SK-N-SH (cell line): ENCODE measurements around the gene OR6B3. TPM values are rescaled to one million over a fixed set of nuclear protein-coding genes. Genes with fewer than 3 reads are reported as not detected.

Source experiments
- CTCF ChIA-PET: fragments of 300-600, 350-600 bp; formaldehyde crosslinking; extraction: SDS; loops from one replicate; lab custom pipeline; 2021; lab: Yijun Ruan, JAX
- POLR2A ChIA-PET: fragments of 350-600 bp; sonication (Branson Sonifier 250); formaldehyde crosslinking; extraction: SDS; loops from one replicate; lab custom pipeline; 2020; ENCODE audit warnings: antibody characterized with exemption, inconsistent platforms; lab: Yijun Ruan, JAX
- DNase-seq: peaks from one replicate; pipeline ENCODE4 v3.0.0; 2012
- H2AFZ ChIP-seq: fragments of 200-600 bp; sonication (generic); 2 replicates; pipeline ENCODE4 v1.8.1; 2016; ENCODE audit warnings: antibody characterized with exemption, mild to moderate bottlenecking, low read depth
- H3F3A ChIP-seq: fragments of 200-600 bp; sonication (generic); replicated peaks from 2 replicates; pipeline ENCODE3; 2016; ENCODE audit warnings: antibody characterized with exemption, mild to moderate bottlenecking; ENCODE audit not compliant: insufficient read depth
- H3K27ac ChIP-seq, 2 experiments: fragments of 200-500 bp in 1 of 2; fragments of 200-600 bp in 1 of 2; sonication (Bioruptor generic) in 1 of 2; sonication (generic), shearing (Covaris generic) in 1 of 2; 2 replicates each; pipeline versions ENCODE4 v1.5.1 to v1.6.1; 2014 to 2016; ENCODE audit warnings: low read depth in 2 of 2, inconsistent platforms in 1 of 2, low read length in 1 of 2, mild to moderate bottlenecking in 1 of 2, mixed read lengths in 1 of 2
- H3K27me3 ChIP-seq: fragments of 200-600 bp; sonication (generic), shearing (Covaris generic); 2 replicates; pipeline ENCODE4 v1.6.1; 2016; ENCODE audit warnings: mixed run types; ENCODE audit not compliant: insufficient read depth
- H3K36me3 ChIP-seq, 2 experiments: fragments of 200-500 bp in 1 of 2; fragments of 200-600 bp in 1 of 2; sonication (Bioruptor generic) in 1 of 2; sonication (generic) in 1 of 2; replicated peaks in 1 of 2; 2 replicates each; pipeline versions ENCODE3 to v1.5.1; 2014 to 2016; ENCODE audit warnings: low read length in 1 of 2, mild to moderate bottlenecking in 1 of 2; ENCODE audit not compliant: insufficient read depth in 2 of 2, control insufficient read depth in 1 of 2
- H3K4me1 ChIP-seq, 2 experiments: fragments of 200-500 bp in 1 of 2; fragments of 200-600 bp in 1 of 2; sonication (Bioruptor generic) in 1 of 2; sonication (generic), shearing (Covaris generic) in 1 of 2; 2 replicates each; pipeline versions ENCODE4 v1.5.1 to v1.6.1; 2014 to 2016; ENCODE audit warnings: low read depth in 1 of 2, low read length in 1 of 2, mixed run types in 1 of 2; ENCODE audit not compliant: insufficient read depth in 2 of 2, control insufficient read depth in 1 of 2
- H3K4me2 ChIP-seq: fragments of 200-600 bp; sonication (generic), shearing (Covaris generic); 2 replicates; pipeline ENCODE4 v1.6.1; 2017; ENCODE audit warnings: mixed run types
- H3K4me3 ChIP-seq, 2 experiments: fragments of 200-500 bp in 1 of 2; fragments of 200-600 bp in 1 of 2; sonication (Bioruptor generic) in 1 of 2; sonication (generic), shearing (Covaris generic) in 1 of 2; 2 replicates each; pipeline versions ENCODE4 v1.5.1 to v1.8.1; 2014 to 2016; ENCODE audit warnings: low read depth in 2 of 2, inconsistent platforms in 1 of 2, low read length in 1 of 2, mild to moderate bottlenecking in 1 of 2, mixed read lengths in 1 of 2, moderate library complexity in 1 of 2
- H3K79me2 ChIP-seq: fragments of 200-600 bp; sonication (generic); 2 replicates; pipeline ENCODE4 v1.8.1; 2017; ENCODE audit warnings: mild to moderate bottlenecking; ENCODE audit not compliant: insufficient read depth
- H3K9ac ChIP-seq: fragments of 200-600 bp; sonication (generic); 2 replicates; pipeline ENCODE4 v1.6.1; 2017; ENCODE audit warnings: mixed run types
- H3K9me2 ChIP-seq: fragments of 200-600 bp; sonication (generic); 2 replicates; pipeline ENCODE4 v1.6.1; 2017; ENCODE audit warnings: mixed run types
- H3K9me3 ChIP-seq: fragments of 200-600 bp; sonication (generic); 2 replicates; pipeline ENCODE4 v1.6.1; 2017; ENCODE audit warnings: mixed run types, mild to moderate bottlenecking, moderate library complexity
- H4K20me1 ChIP-seq: fragments of 200-600 bp; sonication (generic); 2 replicates; pipeline ENCODE4 v1.6.1; 2017; ENCODE audit warnings: mild to moderate bottlenecking, mixed run types; ENCODE audit not compliant: insufficient read depth
- FOSL2 ChIP-seq: IDR thresholded peaks from 2 replicates; pipeline ENCODE4 v1.4.0; 2012; ENCODE audit warnings: low read depth, mild to moderate bottlenecking, moderate library complexity, borderline replicate concordance
- GABPA ChIP-seq: IDR thresholded peaks from 2 replicates; pipeline ENCODE4 v1.4.0; 2012; ENCODE audit warnings: low read depth, mild to moderate bottlenecking
- JUND ChIP-seq: IDR thresholded peaks from 2 replicates; pipeline ENCODE4 v1.4.0; 2012
- POLR2AphosphoS5 ChIP-seq: IDR thresholded peaks from 2 replicates; pipeline ENCODE4 v1.6.1; 2012; ENCODE audit warnings: low read depth, low read length
- RCOR1 ChIP-seq: fragments of 150-350 bp; IDR thresholded peaks from 2 replicates; pipeline ENCODE4 v1.6.1; 2017; ENCODE audit warnings: antibody characterized with exemption, low read length
- RXRA ChIP-seq: IDR thresholded peaks from 2 replicates; pipeline ENCODE4 v1.4.0; 2012; ENCODE audit warnings: low read depth, mild to moderate bottlenecking, borderline replicate concordance
- SIN3A ChIP-seq: IDR thresholded peaks from 2 replicates; pipeline ENCODE4 v1.6.1; 2012; ENCODE audit warnings: low read depth, mild to moderate bottlenecking, low read length, moderate library complexity, borderline replicate concordance
- TCF12 ChIP-seq: IDR thresholded peaks from 2 replicates; pipeline ENCODE4 v1.4.0; 2012
- TEAD4 ChIP-seq: IDR thresholded peaks from 2 replicates; pipeline ENCODE4 v1.4.0; 2012; ENCODE audit warnings: mild to moderate bottlenecking, borderline replicate concordance; ENCODE audit not compliant: insufficient read depth
- YY1 ChIP-seq: IDR thresholded peaks from 2 replicates; pipeline ENCODE4 v1.4.0; 2012; ENCODE audit warnings: low read depth, mild to moderate bottlenecking
- WGBS: methylation state at CpG from one replicate; pipeline ENCODE4 v1.1.6; 2017; ENCODE audit warnings: low lambda C conversion rate; 5-methylcytosine and 5-hydroxymethylcytosine counted together
- polyA plus RNA-seq, 3 experiments: library from polyadenylated mRNA; depleted of rRNA; stranded (reverse); fragments of >200 nt; gene quantifications; 2 replicates each; pipeline ENCODE4 v1.2.3, GENCODE V29; 2012
- TF ChIP-seq, protein P1 (sequence below): IDR thresholded peaks from 2 replicates; pipeline ENCODE4 v1.4.0; 2012; ENCODE audit warnings: low read depth, borderline replicate concordance
- TF ChIP-seq, protein P2 (sequence below): fragments of 150-350 bp; IDR thresholded peaks from 2 replicates; pipeline ENCODE4 v1.6.1; 2016; ENCODE audit warnings: mild to moderate bottlenecking, low read depth, low read length
- TF ChIP-seq, protein P3 (sequence below): IDR thresholded peaks from 2 replicates; pipeline ENCODE4 v1.4.0; 2012; ENCODE audit warnings: low read depth
- TF ChIP-seq, protein P4 (sequence below): fragments of 150-350 bp; IDR thresholded peaks from 2 replicates; pipeline ENCODE4 v1.6.1; 2017; ENCODE audit warnings: antibody characterized with exemption, low read length, low read depth, borderline replicate concordance
- TF ChIP-seq, protein P5 (sequence below): IDR thresholded peaks from 2 replicates; pipeline ENCODE4 v1.6.1; 2012; ENCODE audit warnings: mild to moderate bottlenecking, low read depth, low read length, moderate library complexity

OR6B3 gene
- polyA plus RNA-seq, 1 of the 3 experiments (the other 2 are of a cell fraction), result not detected

DNA sequence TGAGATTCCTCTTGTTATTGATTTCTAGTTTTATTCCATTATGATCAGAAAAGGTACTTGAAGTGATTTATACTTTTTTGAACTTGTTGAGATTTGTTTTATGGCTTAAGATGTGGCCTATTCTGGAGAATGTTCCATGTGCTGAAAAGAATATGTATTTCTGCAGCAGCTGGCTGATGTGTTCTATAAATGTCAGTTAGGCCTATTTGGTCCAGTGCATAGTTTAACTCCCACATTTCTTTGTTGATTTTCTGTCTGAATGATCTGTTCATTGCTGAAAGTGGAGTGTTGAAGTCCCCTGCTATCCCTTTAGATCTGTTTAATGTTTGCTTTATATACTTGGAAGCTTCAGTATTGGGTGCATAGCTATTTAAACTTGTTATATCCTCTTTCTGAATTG lies 16.0 kb downstream of the OR6B3 start (continued):
- TF ChIP-seq, protein P1, sequence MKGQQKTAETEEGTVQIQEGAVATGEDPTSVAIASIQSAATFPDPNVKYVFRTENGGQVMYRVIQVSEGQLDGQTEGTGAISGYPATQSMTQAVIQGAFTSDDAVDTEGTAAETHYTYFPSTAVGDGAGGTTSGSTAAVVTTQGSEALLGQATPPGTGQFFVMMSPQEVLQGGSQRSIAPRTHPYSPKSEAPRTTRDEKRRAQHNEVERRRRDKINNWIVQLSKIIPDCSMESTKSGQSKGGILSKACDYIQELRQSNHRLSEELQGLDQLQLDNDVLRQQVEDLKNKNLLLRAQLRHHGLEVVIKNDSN, result no peak
- TF ChIP-seq GABPA, result no peak

DNA sequence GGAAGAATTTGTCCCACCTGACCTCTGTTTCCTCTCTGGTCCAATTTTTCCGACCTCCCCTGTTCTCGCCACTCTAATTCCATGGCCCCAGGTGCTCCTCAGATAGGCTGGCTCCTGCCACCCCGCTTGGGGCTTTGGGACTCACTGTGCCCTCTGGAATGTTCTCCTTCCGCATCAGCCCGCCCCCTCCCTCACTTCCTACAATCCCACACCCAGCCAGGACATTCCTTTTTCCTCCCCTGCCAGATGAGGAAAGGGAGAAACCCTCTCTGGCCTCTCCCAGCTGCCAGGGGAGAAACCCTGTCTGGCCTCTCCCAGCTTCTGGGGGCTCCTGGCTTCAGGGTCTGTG lies 20.0 kb downstream of the OR6B3 start:
- no peak overlapping the region for H3K4me2 ChIP-seq
- H3K9me3 ChIP-seq, result no peaks in the 10 kb centered on the region
- peaks cover 20% of the 10 kb centered on the region for H3K27me3 ChIP-seq
- no peaks in the 10 kb centered on the region for H3K36me3 ChIP-seq
- H3K27ac ChIP-seq, result no peak overlapping the region
- H3K9ac ChIP-seq, result no peak overlapping the region
- H3K4me1 ChIP-seq, result no peaks in the 10 kb centered on the region; a peak in 1 of 4 replicates
- TF ChIP-seq RCOR1, result no peak
- TF ChIP-seq, protein P2, sequence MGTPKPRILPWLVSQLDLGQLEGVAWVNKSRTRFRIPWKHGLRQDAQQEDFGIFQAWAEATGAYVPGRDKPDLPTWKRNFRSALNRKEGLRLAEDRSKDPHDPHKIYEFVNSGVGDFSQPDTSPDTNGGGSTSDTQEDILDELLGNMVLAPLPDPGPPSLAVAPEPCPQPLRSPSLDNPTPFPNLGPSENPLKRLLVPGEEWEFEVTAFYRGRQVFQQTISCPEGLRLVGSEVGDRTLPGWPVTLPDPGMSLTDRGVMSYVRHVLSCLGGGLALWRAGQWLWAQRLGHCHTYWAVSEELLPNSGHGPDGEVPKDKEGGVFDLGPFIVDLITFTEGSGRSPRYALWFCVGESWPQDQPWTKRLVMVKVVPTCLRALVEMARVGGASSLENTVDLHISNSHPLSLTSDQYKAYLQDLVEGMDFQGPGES, result no peak
- TF ChIP-seq, protein P3, sequence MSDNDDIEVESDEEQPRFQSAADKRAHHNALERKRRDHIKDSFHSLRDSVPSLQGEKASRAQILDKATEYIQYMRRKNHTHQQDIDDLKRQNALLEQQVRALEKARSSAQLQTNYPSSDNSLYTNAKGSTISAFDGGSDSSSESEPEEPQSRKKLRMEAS, result no peak
- TF ChIP-seq, protein P4, sequence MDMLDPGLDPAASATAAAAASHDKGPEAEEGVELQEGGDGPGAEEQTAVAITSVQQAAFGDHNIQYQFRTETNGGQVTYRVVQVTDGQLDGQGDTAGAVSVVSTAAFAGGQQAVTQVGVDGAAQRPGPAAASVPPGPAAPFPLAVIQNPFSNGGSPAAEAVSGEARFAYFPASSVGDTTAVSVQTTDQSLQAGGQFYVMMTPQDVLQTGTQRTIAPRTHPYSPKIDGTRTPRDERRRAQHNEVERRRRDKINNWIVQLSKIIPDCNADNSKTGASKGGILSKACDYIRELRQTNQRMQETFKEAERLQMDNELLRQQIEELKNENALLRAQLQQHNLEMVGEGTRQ, result no peak
- TF ChIP-seq, protein P1, result no peak
- H2AFZ ChIP-seq, result no peak overlapping the region
- no peaks in the 10 kb centered on the region for H3K79me2 ChIP-seq
- ChIA-PET CTCF (interaction anchor here (3.4 kb wide), 1 partner anchor 12 kb away, joined by 17 read pairs; no protein-coding TSS in a partner anchor), POLR2A (no interaction called here)
- H4K20me1 ChIP-seq, result no peaks in the 10 kb centered on the region
- no peaks in the 10 kb centered on the region for H3F3A ChIP-seq
- no peak overlapping the region for H3K4me3 ChIP-seq
- WGBS, result 8% methylated on average over 5 of the region's 5 CpGs
- no peak for DNase-seq
- no peaks in the 10 kb centered on the region for H3K9me2 ChIP-seq

DNA sequence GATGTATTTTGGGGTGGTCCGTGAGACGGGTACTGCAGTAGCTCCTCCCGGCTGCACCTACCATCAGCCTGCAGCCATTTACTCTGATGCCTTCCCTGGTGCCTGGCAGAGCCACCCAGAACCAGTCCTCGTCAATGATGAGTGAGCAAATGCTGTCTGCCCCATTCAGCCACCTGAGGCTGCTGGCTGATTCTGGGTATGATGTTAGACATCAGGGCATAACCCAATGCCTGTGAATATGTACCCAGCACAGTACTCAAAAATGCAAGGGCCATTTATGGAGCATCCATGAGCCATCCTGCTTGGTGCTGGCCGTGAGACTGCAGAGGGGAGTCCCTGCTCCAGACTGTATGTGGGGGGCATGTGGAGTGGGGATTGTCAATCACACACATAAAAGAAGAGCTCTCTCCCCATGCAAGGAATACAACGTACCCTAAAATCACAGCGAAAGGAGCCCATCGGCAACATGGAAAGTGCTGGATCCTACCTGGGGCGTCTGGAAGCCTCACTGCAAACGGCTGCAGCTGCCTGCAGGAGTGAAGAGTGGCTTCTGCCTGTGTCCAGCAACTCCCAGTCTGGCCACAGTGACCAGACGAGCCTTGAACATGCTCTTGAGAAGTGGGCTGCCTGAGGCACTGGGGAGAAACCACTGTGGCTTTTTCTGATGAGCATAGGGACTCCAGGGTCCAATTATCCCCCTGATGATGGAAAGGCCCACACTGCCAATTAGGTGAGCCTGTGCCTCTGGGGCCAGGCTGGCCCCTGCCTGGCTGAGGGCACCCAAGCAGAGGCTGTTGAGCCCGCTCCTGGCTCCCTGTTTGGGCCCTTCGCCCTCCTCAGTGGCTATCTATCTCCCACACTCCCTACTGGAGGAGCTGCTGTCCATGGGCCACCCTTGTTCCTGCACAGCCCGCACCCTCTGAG lies 20.7 kb downstream of the OR6B3 start:
- CTCF ChIA-PET, result interaction anchor here (1.3 to 3.4 kb wide), 4 partner anchors 12 to 117 kb away, joined by 5 to 17 read pairs (median 6); no protein-coding TSS in a partner anchor

More for the DNA sequence above, 20.7 kb downstream of the OR6B3 start:
- DNase-seq, result no peak
- H3F3A ChIP-seq, result no peaks in the 10 kb centered on the region
- TF ChIP-seq JUND (no peak), FOSL2 (no peak), RXRA (no peak), POLR2AphosphoS5 (no peak), TEAD4 (no peak), TCF12 (no peak), SIN3A (no peak), YY1 (no peak)
- TF ChIP-seq, protein P5, sequence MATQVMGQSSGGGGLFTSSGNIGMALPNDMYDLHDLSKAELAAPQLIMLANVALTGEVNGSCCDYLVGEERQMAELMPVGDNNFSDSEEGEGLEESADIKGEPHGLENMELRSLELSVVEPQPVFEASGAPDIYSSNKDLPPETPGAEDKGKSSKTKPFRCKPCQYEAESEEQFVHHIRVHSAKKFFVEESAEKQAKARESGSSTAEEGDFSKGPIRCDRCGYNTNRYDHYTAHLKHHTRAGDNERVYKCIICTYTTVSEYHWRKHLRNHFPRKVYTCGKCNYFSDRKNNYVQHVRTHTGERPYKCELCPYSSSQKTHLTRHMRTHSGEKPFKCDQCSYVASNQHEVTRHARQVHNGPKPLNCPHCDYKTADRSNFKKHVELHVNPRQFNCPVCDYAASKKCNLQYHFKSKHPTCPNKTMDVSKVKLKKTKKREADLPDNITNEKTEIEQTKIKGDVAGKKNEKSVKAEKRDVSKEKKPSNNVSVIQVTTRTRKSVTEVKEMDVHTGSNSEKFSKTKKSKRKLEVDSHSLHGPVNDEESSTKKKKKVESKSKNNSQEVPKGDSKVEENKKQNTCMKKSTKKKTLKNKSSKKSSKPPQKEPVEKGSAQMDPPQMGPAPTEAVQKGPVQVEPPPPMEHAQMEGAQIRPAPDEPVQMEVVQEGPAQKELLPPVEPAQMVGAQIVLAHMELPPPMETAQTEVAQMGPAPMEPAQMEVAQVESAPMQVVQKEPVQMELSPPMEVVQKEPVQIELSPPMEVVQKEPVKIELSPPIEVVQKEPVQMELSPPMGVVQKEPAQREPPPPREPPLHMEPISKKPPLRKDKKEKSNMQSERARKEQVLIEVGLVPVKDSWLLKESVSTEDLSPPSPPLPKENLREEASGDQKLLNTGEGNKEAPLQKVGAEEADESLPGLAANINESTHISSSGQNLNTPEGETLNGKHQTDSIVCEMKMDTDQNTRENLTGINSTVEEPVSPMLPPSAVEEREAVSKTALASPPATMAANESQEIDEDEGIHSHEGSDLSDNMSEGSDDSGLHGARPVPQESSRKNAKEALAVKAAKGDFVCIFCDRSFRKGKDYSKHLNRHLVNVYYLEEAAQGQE, result no peak
- no peaks in the 10 kb centered on the region; a peak in 1 of 4 replicates for H3K4me1 ChIP-seq
- peak overlapping the region; percentile 39 to 54 for H3K4me3 ChIP-seq
- H3K36me3 ChIP-seq, result no peaks in the 10 kb centered on the region
- H2AFZ ChIP-seq, result peak overlapping the region; percentile 35; the same call in 1 of the 2 replicates
- H3K4me2 ChIP-seq, result peak overlapping the region; percentile 74
- H3K27me3 ChIP-seq, result peaks cover 20% of the 10 kb centered on the region
- H4K20me1 ChIP-seq, result no peaks in the 10 kb centered on the region
- no peak overlapping the region for H3K9ac ChIP-seq
- no peaks in the 10 kb centered on the region for H3K9me2 ChIP-seq
- H3K79me2 ChIP-seq, result no peaks in the 10 kb centered on the region
- H3K9me3 ChIP-seq, result no peaks in the 10 kb centered on the region
- POLR2A ChIA-PET, result no interaction called here
- WGBS, result 6% methylated on average over 8 of the region's 14 CpGs
- no peak overlapping the region for H3K27ac ChIP-seq
